ENCODE results near the gene OR6A2.
A peak's percentile ranks its signal among the peaks of the same experiment; 100 is the strongest.
"Not testable (repeated sequence)": the region's sequence is repeated elsewhere in the genome, so short reads cannot be mapped to it uniquely, and the experiment has no call there.

OR6A2 gene

GRCh38 chr11:6799402-6799801 is at the start of gene OR6A2:
Gene OR6A2, minus strand, starts transcription at chr11:6799689. Its CDS starts 3,981 bp downstream, at chr11:6795708.
- DNase-seq (ENCODE audit: low read depth in 3 of 3, low spot score in 1 of 3) = no peak

- no peak for DNase-seq (ENCODE audit: low read depth in 3 of 3, low spot score in 1 of 3)
Observed at GRCh38 chr11:6845383-6845782, 45.9 kb upstream of the OR6A2 start, which contains the start of gene OR10A5. Gene OR10A5, plus strand, starts transcription at chr11:6845683. Its CDS starts 0 bp downstream, at chr11:6845683.

- DNase-seq (ENCODE audit: low read depth in 3 of 3, low spot score in 1 of 3) = no peak
Observed at GRCh38 chr11:6844356-6844755, 44.9 kb upstream of the OR6A2 start.

GRCh38 chr11:6843670-6844069 is 44.2 kb upstream of the OR6A2 start:
- DNase-seq (ENCODE audit: low read depth in 3 of 3, low spot score in 1 of 3) = no peak

GRCh38 chr11:6841694-6842093 is 42.2 kb upstream of the OR6A2 start:
- no peak for DNase-seq (ENCODE audit: low read depth in 3 of 3, low spot score in 1 of 3)

GRCh38 chr11:6834021-6834420 is 34.5 kb upstream of the OR6A2 start:
- DNase-seq (ENCODE audit: low read depth in 3 of 3, low spot score in 1 of 3) = no peak

GRCh38 chr11:6833356-6833755 is 33.9 kb upstream of the OR6A2 start:
- no peak for DNase-seq (ENCODE audit: low read depth in 3 of 3, low spot score in 1 of 3)

- DNase-seq (ENCODE audit: low read depth in 3 of 3, low spot score in 1 of 3) = no peak
Observed at GRCh38 chr11:6828103-6828502, 28.6 kb upstream of the OR6A2 start.

- DNase-seq (ENCODE audit: low read depth in 3 of 3, low spot score in 1 of 3) = no peak
Observed at GRCh38 chr11:6825231-6825744, 25.8 kb upstream of the OR6A2 start.

GRCh38 chr11:6824136-6824823 is 24.8 kb upstream of the OR6A2 start:
- DNase-seq (ENCODE audit: low read depth in 3 of 3, low spot score in 1 of 3) = no peak

GRCh38 chr11:6818967-6819366 is 19.5 kb upstream of the OR6A2 start:
- DNase-seq (ENCODE audit: low read depth in 3 of 3, low spot score in 1 of 3) = no peak

- DNase-seq (ENCODE audit: low read depth in 3 of 3, low spot score in 1 of 3) = no peak
Observed at GRCh38 chr11:6817694-6818093, 18.2 kb upstream of the OR6A2 start.

GRCh38 chr11:6813656-6814055 is 14.2 kb upstream of the OR6A2 start:
- no peak for DNase-seq (ENCODE audit: low read depth in 3 of 3, low spot score in 1 of 3)

GRCh38 chr11:6812390-6813005 is 13.0 kb upstream of the OR6A2 start:
- DNase-seq (ENCODE audit: low read depth in 3 of 3, low spot score in 1 of 3) = peak in 1 of 3 donors; percentile 6

GRCh38 chr11:6801075-6801474 is 1.6 kb upstream of the OR6A2 start:
- not testable (repeated sequence) for DNase-seq (ENCODE audit: low read depth in 3 of 3, low spot score in 1 of 3)

GRCh38 chr11:6794639-6795038 is 4.8 kb downstream of the OR6A2 start:
- DNase-seq (ENCODE audit: low read depth in 3 of 3, low spot score in 1 of 3) = no peak

GRCh38 chr11:6790546-6790945 is 8.9 kb downstream of the OR6A2 start:
- DNase-seq (ENCODE audit: low read depth in 3 of 3, low spot score in 1 of 3) = no peak

- no peak for DNase-seq (ENCODE audit: low read depth in 3 of 3, low spot score in 1 of 3)
Observed at GRCh38 chr11:6782720-6783119, 16.8 kb downstream of the OR6A2 start, which contains the start of gene OR2AG1. Gene OR2AG1, plus strand, starts transcription at chr11:6783020. Its CDS starts 2,018 bp downstream, at chr11:6785038.

- DNase-seq (ENCODE audit: low read depth in 3 of 3, low spot score in 1 of 3) = no peak
Observed at GRCh38 chr11:6780829-6781228, 18.7 kb downstream of the OR6A2 start.

- DNase-seq (ENCODE audit: low read depth in 3 of 3, low spot score in 1 of 3) = no peak
Observed at GRCh38 chr11:6778518-6778917, 21.0 kb downstream of the OR6A2 start.

- DNase-seq (ENCODE audit: low read depth in 3 of 3, low spot score in 1 of 3) = no peak
Observed at GRCh38 chr11:6771926-6772893, 27.3 kb downstream of the OR6A2 start, which contains the start of gene OR2AG2. Gene OR2AG2, minus strand, starts transcription at chr11:6771976. Its CDS starts 3,019 bp downstream, at chr11:6768957.
